NCI-H1436 treated with DMSO at 0.1 percent for 48 hours (cell line): ENCODE measurements around the gene CYB5A.
"Not testable (repeated sequence)": the region's sequence is repeated elsewhere in the genome, so short reads cannot be mapped to it uniquely, and the experiment has no call there.

Experiments
- DNase-seq: peaks from one replicate; lab custom pipeline; 2025; lab: John Stamatoyannopoulos, UW

The CYB5A gene

DNA sequence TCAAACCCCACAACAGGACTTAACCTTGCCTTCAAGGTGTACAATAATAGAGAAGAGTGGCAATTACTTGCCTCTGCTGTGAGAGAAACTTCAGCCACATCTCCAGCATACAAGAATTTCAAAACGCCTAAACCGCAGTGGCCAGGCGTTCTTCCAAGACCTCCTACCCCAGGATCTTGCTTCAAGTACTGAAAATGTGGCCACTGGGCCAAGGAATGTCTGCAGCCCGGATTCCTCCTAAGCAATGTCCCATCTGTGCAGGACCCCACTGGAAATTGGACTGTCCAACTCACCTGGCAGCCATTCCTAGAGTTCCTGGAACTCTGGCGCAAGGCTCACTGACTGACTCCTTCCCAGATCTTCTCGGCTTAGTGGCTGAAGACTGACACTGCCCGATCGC, 2.8 kb upstream of the CYB5A start:
- DNase-seq: no peak

DNA sequence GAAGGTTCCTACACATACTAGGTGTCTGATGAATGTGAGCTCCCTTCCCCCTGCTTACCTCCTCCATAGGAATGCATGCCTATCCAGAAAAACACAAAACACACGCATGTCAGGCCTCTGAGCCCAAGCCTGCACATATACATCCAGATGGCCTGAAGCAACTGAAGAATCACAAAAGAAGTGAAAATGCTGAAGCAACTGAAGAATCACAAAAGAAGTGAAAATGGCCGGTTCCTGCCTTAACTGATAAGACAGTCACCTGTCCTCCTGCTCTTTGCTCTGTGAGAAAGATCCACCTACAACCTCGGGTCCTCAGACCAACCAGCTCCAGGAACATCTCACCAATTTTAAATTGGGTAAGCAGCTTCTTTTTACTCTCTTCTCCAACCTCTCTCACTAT, 1.2 kb upstream of the CYB5A start:
- DNase-seq: not testable (repeated sequence)

DNA sequence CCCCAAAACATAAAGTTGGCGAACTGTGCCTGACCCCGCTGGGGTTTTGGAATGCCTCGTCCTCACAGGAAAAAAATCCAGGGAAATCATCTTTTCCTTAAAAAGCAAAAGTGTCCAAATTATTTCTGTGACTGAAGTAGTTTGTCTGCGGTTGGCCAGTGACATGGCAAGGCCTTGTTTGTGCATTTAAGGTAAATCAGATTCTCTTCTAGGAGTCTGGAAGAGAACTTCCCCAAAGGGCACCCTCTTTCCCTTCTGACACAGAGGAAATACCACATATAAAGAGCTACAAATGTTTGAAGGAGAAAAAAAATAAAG, 737 bp upstream of the CYB5A start:
- DNase-seq: no peak

DNA sequence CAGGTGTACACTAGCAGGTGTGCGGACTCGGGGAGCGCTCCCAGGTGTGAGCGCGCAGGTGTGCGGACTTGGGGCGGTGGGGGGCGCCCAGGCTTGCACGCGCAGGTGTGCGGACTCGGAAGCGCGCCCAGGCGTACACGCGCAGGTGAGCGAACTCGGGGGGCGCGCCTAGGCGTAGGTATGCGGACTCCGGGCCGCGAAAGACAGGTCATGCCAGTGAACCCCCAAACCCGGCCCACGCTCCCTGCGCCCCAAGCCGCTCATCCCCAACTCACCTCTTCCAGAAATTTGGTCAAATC, 342 bp downstream of the CYB5A start:
- no peak for DNase-seq

DNA sequence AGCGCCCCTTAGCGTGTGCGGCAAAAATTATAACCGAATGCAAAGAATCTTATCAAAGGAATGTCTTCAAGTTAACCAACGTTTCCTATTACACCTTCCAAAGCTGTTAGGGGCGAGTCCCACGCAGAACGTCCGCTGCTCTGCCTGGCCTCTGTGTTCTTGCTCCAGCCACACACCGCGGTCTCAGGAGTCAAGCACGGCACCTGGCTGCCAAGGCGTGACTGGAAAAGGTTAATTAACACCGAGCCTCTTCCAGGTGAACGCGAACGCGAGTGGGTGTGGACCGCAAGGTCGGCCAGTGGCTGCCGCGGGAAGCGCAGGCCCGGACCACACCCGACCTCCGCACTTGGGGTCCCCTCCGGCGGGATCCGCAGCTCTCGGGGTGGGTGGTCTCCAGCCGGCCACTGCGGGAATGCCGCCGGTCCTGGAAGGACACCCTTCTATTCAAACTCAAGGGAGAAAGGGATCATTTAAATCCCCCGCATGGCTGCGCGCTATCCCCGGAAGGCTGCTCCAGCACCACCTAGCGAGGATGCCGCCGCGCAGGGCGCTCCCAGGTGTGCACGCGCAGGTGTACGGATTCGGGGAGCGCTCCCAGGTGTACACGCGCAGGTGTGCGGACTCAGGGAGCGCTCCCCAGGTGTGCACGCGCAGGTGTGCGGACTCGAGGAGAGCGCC, 830 bp downstream of the CYB5A start:
- DNase-seq: no peak

DNA sequence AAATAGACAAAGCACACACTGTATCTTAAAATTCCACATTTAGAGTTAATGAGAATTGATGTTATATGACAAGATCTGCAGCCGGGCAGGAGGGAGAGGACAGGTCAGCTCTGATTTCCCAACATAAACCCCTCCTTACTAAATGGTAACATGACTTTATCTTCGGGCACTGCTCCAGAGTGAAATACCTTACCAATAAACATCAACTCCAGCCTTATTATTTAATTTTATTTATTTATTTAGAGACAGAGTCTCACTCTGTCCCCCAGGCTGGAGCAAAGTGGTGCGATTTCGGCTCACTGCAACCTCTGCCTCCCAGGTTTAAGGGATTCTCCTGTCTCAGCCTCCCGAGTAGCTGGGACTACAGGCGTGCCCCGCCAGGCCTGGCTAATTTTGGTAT, 1.7 kb downstream of the CYB5A start:
- no peak for DNase-seq

DNA sequence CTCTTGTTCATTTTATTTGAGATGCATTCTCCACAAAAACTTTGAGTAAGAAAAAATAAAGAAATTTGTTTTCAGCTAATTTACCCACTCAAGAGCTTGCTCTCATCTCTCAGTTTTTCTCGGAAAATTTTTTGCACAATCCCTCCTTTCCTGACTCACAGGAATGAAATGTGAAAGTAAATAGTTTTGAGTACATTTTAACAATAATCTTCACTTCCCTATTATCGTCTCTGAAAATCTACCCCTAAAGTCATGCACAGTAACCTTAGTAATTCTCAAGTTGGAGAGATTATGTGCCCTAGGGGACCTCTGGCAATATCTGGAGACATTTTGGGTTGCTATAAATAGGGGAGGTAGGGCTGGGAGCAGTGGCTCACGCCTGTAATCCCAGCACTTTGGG, 2.6 kb downstream of the CYB5A start:
- no peak for DNase-seq

DNA sequence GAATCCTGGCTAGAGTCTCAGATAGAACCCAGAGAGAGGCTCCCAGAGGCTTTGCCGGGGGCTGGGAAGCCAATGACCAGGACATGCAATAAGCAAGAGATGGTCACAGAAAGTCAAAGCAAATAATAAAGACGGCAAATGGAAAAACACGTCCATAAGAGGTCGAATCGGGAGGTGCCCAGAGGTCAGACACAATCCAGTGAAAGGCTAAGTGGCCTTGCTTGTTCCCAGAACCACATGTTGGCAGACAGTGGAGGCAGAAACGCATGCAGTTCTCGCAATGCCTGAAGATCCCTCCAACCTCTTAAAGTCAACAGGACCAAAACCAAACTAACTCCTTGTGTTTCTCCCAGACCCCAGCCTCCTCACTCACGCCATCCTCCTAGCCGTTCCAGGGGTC, 3.0 kb downstream of the CYB5A start:
- DNase-seq: no peak

DNA sequence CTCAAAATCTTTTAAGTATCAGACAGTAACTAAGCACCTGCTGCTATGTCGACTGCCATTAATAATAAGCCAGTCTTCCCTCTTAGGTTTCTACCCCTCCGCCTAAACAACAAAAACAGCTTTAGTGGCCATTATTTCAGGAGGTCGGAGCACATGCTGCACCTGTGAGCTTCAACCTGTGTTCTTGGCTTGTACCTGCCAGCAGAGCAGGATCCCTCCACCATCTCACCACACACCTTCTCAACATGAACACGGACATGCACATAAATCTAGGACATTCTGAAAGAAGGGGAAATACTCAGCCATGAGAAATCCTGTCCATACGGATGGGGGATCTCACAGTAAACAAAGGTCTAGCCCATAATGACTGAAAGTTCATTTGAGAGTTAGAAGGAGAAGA, 3.7 kb downstream of the CYB5A start:
- DNase-seq: no peak

DNA sequence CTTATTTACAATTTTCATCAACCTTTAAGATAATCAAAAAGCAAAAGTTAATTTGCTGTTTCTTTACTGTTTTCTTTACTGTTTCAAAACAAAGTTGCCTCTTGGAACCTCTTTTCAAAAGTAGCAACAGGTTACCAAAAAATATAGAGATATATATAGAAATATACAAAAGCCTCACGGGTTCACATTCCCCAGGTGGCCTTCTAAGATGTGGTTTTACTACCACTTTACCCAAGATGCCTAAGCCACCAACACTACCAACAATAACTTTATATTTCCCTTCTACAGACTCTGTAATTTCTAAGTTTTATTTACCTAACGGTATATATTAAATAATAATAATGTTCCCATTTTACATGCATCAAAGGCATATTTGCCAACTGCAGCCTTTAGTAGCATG, 4.9 kb downstream of the CYB5A start:
- DNase-seq: no peak

DNA sequence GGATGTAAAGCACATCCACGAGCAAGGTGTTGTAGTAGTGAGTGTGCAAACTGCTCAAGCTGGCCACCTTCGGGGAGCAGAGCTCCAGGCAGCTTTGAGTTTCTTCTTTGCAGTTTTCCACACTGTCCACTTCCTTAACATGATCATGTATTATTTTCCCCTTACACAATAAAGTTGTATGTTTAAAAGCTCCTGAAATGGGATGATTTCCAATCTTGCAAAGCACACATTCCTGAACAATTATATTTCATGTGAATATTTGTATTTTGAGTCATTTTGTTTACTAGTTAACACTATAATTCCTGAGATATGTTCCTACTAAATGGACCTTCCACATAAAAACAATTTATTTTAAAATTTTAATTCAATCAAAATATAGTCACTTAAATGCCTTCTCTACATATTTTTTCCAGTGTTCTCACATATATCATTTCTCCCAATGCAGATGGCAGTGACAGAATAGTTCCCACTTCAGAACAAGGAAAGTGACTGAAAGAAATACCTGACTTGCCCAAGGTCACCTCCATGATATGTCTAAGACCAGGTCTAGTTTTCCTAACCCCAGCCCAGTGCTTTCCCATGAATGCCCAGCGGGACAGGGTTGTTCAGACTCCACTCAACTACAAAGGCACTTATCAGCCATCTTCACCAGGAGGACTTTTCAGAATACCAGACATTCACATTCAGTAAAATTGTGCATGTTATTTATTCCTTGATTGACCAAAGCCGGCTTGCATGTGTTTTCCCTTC, 5.5 kb downstream of the CYB5A start:
- no peak for DNase-seq

DNA sequence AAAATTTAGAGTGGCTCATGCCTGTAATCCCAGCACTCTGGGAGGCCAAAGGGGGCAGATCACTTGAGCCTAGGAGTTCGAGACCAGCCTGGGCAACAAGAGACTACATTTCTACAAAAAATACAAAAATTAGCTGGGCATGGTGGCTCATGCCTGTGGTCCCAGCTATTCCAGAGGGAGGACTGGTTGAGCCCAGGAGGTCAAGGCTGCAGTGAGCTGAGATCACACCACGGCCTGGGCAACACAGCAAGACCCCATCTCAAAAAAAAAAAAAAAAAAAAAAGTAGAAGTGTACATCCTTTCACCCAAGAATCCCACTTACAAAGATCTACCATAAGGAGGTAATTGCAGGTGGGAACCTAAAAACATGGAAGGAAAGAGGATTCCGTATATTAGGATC, 6.2 kb downstream of the CYB5A start:
- DNase-seq: not testable (repeated sequence)

DNA sequence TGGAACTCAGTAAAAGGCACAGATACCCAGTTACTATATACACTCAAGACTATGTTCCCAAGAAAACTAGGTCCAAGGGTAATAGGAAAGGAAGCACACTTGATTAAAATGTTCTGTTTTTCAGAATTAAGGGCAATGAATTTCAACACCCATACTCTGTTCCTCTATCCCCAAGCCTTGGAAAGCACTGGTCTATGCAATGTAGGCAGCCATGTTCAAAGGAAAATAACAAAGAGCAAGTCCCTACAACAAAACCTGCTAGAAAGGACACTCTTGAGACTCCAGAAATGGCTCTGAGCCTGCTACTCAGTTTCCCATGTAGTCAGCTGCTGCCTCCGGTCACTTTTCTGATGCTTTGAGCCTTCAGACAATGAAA, 6.8 kb downstream of the CYB5A start:
- DNase-seq: no peak

DNA sequence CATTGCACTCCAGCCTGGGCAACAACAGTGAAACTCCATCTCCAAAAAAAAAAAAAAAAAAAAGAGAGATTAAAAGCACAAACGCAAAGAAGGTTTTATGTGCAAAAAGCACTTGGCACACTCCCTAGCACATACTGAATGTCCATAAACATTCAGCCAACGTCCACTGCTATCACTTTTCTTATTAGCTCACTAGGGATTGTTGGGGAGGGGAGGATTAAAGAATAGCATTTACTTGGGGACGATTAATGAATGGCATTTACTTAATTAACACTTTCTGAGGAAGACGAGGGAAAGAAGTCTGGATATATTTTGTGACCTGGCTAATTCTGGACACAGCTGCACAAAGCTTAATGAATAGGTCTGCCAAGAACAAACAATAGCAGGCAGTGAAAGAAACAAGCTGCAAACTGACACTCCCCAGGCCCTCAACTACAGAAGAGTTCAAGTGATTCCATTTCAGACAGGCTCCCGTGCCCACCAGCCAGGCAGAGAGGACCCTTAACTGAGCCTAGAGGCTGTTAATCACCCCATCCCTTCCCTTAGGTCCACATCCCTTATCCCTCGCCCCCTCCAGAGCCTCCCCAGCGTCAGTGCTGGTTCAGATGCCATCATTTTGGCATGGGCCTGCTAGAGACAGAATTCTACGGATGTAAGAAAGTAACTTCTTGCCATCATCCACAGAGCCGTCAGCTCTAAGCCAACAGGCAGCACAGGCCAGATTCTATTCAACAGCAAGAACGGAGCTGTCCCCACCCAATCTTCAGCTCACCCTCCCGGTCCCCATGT, 7.4 kb downstream of the CYB5A start:
- DNase-seq: no peak

DNA sequence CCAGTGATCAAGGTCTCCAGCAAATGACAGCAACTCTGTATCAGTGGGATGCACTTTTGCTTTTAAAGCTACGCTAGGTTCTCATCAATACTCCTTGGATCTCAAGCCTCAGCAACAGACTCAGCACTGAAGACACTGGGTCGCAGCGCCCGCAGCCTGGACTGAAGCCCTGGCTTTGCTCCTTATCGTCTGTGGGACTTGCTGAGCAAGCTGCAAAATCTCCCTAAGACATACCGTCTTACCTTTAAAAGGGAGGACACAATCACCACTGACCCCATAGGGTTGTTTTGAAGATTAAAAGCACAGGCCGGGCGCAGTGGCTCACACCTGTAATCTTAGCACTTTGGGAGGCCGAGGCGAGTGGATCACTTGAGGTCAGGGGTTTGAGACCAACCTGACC, 8.1 kb downstream of the CYB5A start:
- no peak for DNase-seq

DNA sequence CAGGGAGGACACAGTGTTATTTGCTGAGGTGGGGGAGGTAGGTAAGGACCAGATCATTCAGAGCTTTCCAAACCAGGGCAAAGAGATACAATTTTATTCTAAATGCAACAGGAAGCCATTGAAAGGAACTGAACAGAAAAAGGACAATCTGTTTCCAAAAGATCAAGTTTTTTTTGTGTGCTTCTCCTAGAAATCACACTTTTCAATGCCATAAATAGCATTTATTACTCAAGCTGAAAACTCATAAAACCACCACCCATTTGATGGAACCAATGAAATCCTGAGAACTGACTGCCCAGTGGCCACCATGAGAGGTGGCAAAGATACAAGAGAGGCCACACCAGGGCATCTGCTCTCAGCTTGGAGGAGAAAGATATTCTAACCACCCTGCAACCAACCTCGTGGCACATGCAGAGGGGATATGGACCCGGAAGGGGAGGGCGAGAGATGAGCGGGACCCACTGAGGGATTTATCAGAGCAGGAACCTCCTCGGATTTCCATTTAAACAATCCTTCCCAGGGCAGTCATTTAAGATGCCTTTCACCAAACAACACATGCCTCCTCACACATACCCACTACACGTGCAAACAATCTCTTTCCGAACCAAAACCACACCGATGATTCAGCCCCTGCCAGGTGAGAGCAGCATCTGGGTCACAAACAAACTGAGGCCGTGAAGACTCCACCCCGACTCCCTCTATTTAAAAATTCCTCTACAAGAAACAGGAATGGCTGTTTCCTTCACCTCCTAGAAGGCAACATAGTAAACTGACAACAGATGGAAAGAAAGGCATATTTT, 8.8 kb downstream of the CYB5A start:
- no peak for DNase-seq

DNA sequence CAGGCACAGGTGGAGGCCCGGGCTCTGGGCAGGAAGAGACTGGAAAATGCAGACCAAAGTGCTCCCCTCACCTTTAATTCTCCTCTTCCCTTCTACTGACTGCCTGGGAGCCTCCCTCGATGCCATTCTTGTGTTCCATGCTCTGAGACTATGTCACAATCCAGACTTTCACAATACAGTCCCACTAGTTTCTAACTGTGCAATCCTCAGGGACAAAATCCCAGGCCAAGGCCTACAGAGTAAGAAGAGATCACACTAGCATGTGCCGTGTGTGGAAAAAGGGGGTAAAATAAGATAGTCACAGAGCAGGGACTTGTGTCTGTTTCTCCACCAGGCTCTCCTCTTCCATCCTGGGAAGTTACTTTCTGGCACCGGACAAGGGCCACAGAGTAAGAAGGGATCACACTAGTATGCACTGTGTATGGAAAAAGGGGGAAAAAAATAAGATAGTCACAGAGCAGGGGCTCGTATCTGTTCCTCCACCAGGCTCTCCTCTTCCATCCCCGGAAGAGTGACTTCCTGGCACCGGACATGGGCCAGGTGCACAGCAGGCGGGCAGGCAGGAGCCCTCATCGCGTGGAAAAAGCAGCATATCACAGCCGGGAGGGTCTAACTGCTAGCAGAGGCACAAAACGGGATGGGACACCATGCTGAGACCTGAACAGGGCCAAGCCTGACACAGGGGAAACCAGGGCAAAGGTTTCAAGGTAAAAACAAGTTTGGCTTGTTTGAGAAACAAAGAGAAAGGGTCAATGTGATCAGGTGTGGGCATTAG, 9.6 kb downstream of the CYB5A start:
- no peak for DNase-seq

DNA sequence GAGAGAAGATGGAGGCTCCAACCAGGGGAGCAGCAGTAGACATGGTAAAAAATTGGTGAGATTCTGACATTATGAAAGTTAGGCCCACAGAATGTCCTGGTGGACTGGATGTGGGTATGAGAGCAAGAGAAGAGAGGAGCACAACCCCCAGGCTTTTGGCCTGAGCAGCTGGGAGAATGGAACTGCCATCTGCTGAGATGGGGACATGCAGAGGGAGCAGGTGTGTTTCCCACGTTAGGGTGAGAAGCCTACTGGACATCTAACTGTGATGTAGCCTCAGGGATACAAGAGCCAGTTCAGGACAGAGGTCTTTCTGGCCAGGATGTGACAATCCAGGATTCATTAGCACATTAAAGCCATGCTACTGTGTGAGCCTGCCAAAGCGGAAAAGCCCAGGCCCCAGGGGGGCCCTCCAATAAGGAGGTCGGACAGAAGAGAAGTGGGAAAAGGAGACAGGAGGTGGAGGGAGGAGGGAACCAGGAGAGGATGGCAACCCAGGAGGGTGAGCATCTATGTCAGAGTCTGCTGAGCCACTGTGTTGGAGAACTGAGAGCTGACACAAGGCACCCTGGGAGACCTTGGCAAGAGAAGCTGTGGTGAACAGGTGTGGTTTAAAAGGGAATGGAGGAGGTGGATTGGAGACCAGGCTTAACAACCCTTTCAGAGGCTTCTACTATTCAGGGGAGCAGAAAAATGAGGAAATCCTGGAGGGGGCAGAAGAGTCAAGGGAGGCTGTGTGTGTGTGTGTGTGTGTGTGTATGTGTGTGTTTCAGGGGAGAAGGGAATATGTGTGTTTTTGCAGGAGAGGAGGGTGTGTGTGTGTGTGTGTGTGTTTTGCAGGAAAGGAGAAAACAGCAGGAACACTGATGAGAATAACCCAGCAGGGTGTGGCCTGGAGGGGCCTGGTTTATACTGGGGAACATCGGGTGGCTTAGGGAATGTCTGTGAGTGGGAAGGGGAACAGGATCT, 10.5 kb downstream of the CYB5A start:
- DNase-seq: no peak

DNA sequence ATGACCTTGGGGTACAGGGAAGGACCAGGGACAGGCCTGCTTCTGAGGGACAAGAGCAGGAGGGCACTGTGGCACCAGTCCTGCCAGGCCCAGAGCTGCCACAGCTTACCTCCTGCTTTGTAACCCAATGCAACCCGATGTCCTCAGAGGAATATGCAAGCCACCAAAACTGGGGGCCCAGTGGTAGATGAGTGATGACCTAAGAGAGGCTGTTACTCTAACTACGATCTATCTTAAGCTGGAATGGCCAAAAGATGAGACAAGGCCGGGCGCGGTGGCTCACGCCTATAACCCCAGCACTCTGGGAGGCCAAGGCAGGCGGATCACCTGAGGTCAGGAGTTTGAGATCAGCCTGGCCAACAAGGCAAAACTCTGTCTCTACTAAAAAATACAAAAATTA, 12.8 kb downstream of the CYB5A start:
- no peak for DNase-seq

DNA sequence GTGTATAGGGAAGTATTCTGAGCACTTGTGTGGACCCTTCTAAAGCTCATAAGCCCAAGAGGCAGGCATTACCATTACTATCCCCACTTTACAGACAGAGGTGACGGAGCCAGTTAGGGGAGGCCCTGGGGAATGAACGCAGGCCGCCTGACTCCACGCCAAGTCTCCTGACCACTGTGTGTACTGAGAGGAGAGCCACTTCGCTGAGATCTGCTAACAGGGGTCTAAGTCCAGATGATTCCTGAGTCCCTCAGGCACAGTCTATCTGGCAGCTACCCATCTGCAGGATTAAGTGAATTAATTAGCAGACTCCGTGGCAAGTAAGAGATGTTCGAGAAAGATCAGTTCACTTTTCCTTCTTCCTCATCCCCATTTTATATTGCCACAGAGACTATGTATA, 13.7 kb downstream of the CYB5A start:
- DNase-seq: no peak

DNA sequence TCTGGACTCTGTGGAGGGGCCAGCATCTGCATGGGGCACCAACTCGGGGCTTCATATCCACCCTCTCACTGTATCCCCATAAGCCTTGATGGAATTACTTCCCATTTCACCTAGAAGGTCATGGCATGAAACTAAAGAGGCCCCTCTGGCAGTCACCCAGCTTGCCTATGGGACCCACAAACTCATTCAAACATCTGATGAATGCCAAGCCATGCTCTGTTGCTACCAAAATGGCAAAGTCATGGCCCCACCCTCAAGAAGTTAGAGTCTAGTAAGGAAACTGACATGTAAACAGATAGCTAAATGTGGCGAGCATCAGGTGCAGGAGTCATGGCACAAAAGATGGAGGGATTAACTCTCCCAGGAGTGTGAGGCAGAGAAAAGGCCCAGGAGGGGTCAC, 14.5 kb downstream of the CYB5A start:
- no peak for DNase-seq
